Prostate gland (tissue), 2 donors: Measurements from ENCODE around the gene NCR2.

Source experiments
- CTCF ChIP-seq, 4 experiments: fragments of 200-600 bp in 2 of 4; fragments of 450-650 bp in 2 of 4; sonication (generic) in 2 of 4; IDR thresholded peaks; 1 replicate in 3 of 4; 2 replicates in 1 of 4; pipeline ENCODE4 v1.5.1; 2016 to 2019; ENCODE audit warnings: antibody characterized with exemption in 4 of 4, mild to moderate bottlenecking in 2 of 4, moderate library complexity in 2 of 4
- POLR2A ChIP-seq: fragments of 450-650 bp; IDR thresholded peaks from one replicate; pipeline ENCODE4 v1.6.1; 2016; ENCODE audit warnings: antibody characterized with exemption, mild to moderate bottlenecking
- POLR2AphosphoS5 ChIP-seq: sonication (generic); formaldehyde crosslinking; IDR thresholded peaks from one replicate; pipeline ENCODE4 v1.6.1; 2017; ENCODE audit warnings: antibody characterized with exemption

GRCh38 chr6:41302638-41303037 is 32.8 kb upstream of the NCR2 start:
- TF ChIP-seq POLR2A (no peak), CTCF (IDR thresholded peaks at IDR 0.05) (no peak), POLR2AphosphoS5 (no peak)
